Right lobe of liver (tissue), 6 donors: ENCODE results near the gene AIMP1. TPM values are rescaled to one million over a fixed set of nuclear protein-coding genes. Genes with fewer than 3 reads are reported as not detected.
A peak's percentile ranks its signal among the peaks of the same experiment; 100 is the strongest.

ENCODE experiments used
- ATAC-seq, 4 donors: fragments of 200-7000 bp; cut with Tn5 transposase; one replicate each; pipeline ENCODE4 v1.9.1; 2020; ENCODE audit warnings: mild to moderate bottlenecking in 4 of 4, moderate library complexity in 4 of 4
- DNase-seq, 3 donors: peaks; one replicate each; pipeline ENCODE4 v3.0.0-alpha.2; 2020
- H3K27ac ChIP-seq, 3 donors: fragments of 200-600 bp; one replicate each; pipeline ENCODE4 v1.8.0; 2022
- H3K27me3 ChIP-seq, 2 donors: fragments of 200-600 bp; one replicate each; pipeline ENCODE4 v1.8.0; 2022
- H3K36me3 ChIP-seq, 4 donors: fragments of 200-600 bp; sonication (generic) in 1 of 4; one replicate each; pipeline versions ENCODE4 v1.5.1 to v1.8.0; 2017 to 2022; ENCODE audit warnings: control low read depth in 1 of 4
- H3K4me1 ChIP-seq, 4 donors: fragments of 200-600 bp; sonication (generic) in 1 of 4; one replicate each; pipeline versions ENCODE4 v1.5.1 to v1.8.0; 2017 to 2022; ENCODE audit warnings: control low read depth in 1 of 4
- H3K4me3 ChIP-seq, 3 donors: fragments of 200-600 bp; one replicate each; pipeline ENCODE4 v1.8.0; 2022
- H3K9me3 ChIP-seq, 4 donors: fragments of 200-600 bp; sonication (generic) in 1 of 4; one replicate each; pipeline versions ENCODE4 v1.5.1 to v1.8.0; 2017 to 2022; ENCODE audit warnings: control low read depth in 1 of 4
- CTCF ChIP-seq, 4 donors: fragments of 200-600 bp in 3 of 4; fragments of 450-650 bp in 1 of 4; IDR thresholded peaks; one replicate each; pipeline versions ENCODE4 v1.5.1 to v1.8.0; 2016 to 2022; ENCODE audit warnings: antibody characterized with exemption in 4 of 4, mild to moderate bottlenecking in 2 of 4
- POLR2A ChIP-seq: fragments of 450-650 bp; IDR thresholded peaks from one replicate; pipeline ENCODE4 v1.6.1; 2017; ENCODE audit warnings: antibody characterized with exemption, mild to moderate bottlenecking
- WGBS: methylation state at CpG from one replicate; pipeline ENCODE4 v1.1.6; 2018; ENCODE audit warnings: low coverage, low lambda C conversion rate; ENCODE audit not compliant: insufficient coverage; ENCODE audit errors: missing lambda C conversion rate; 5-methylcytosine and 5-hydroxymethylcytosine counted together
- intact Hi-C, 2 donors: fragments of 100-400 bp; cut with DNase I; formaldehyde crosslinking; loops; one replicate each; pipeline versions ENCODE4 v1.11.2 to v1.14.1; 2022
- total RNA-seq, 6 experiments: library from RNA; depleted of rRNA in 2 of 6; stranded (reverse); fragments of >200 nt in 2 of 6; fragmentation: NEBNext Ultra II Directional in 3 of 6; extraction: Animal tissue kit (Norgen Biotek cat#: 25700) in 3 of 6; gene quantifications; one replicate each; pipeline versions ENCODE4 v1.1.0 to v1.2.4, GENCODE V29; 2016 to 2023
- donor health status: DM: no; HTN: yes; CAD: no.
- donor health status: DM: no; HTN: no; CAD: no.
- donor health status: DM: no; HTN: no; CAD: no.
- donor health status: DM: no; HTN: yes; CAD: no.
- donor health status: DM: no; HTN: yes; CAD: no.

AIMP1 gene
- total RNA-seq, 6 experiments from 2014 or later, result 15.0 to 21.2 (median 16.7) TPM

DNA sequence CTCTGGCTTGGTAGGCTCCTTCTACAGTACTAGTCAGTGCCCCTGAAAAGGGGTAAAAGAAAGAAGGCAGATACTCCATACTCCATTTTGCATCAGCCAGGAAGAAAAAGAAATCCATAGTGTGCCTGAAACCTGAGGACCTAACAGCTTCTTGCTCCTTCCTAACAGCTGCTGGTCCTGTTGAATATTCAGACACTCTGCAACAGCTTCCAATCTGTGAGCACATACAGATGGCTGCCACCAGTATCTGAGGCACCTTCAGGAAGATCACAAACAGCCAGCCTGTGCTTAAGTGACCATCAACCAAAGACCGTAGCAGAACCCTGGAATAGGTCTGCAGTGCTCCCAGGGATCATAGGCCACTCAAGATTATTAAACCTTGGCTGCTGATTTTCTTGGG, 47.9 kb downstream of the AIMP1 start:
- Histone ChIP-seq H3K4me1 (no peaks in the 10 kb centered on the region), H3K27me3 (peaks cover 0 to 2% of the 10 kb centered on the region in 2 donors), H3K4me3 (no peak overlapping the region), H3K9me3 (no peaks in the 10 kb centered on the region), H3K36me3 (no peaks in the 10 kb centered on the region), H3K27ac (no peak overlapping the region)
- DNase-seq (no peak), ATAC-seq (no peak)
- intact Hi-C loops, result no loop called here
- WGBS, result 100% methylated on average over 1 of the region's 1 CpG
- TF ChIP-seq POLR2A, result no peak
- TF ChIP-seq CTCF (IDR thresholded peaks at IDR 0.05), result no peak

- H3K9me3 ChIP-seq, result no peaks in the 10 kb centered on the region
- no peaks in the 10 kb centered on the region for H3K4me1 ChIP-seq
- ATAC-seq (peak; percentile 30 to 98 (median 54)), DNase-seq (no peak)
- no peak overlapping the region for H3K27ac ChIP-seq
- H3K27me3 ChIP-seq, result peaks cover 0 to 2% of the 10 kb centered on the region in 2 donors
- H3K36me3 ChIP-seq, result no peaks in the 10 kb centered on the region
- intact Hi-C loops, result no loop called here
- no CpG with 5 or more reads among the region's 1 CpG for WGBS
- TF ChIP-seq POLR2A, result no peak
- no peak for TF ChIP-seq CTCF (IDR thresholded peaks at IDR 0.05)
- H3K4me3 ChIP-seq, result no peak overlapping the region
These were observed 49.3 kb downstream of the AIMP1 start for GRCh38 chr4:106365613-106366012.

DNA sequence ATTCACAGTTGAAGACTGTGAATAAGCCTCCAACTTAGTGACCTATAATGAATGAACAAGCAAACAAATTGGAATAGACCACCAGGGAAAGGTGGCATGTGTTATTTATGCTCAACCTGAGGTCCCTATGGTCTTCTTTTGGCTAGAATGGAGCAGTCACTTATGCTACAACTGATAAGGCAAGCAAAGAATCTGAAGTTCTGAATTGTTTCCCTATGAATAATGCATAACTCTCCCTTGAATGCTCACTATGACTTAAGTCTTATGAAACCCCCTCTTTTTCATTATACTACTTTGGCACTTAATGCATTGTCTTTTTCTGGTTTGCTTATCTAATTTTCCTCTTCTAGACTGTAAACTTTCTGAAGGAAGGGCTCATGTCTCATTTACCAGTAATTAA, 49.7 kb downstream of the AIMP1 start:
- ATAC-seq, result no peak
- TF ChIP-seq CTCF (IDR thresholded peaks at IDR 0.05), result no peak
- no peak for TF ChIP-seq POLR2A
- intact Hi-C loops, result no loop called here
- Histone ChIP-seq H3K4me3 (no peak overlapping the region), H3K4me1 (no peaks in the 10 kb centered on the region), H3K27me3 (peaks cover 0 to 2% of the 10 kb centered on the region in 2 donors), H3K27ac (no peak overlapping the region), H3K9me3 (no peaks in the 10 kb centered on the region), H3K36me3 (no peaks in the 10 kb centered on the region)
- no peak for DNase-seq

DNA sequence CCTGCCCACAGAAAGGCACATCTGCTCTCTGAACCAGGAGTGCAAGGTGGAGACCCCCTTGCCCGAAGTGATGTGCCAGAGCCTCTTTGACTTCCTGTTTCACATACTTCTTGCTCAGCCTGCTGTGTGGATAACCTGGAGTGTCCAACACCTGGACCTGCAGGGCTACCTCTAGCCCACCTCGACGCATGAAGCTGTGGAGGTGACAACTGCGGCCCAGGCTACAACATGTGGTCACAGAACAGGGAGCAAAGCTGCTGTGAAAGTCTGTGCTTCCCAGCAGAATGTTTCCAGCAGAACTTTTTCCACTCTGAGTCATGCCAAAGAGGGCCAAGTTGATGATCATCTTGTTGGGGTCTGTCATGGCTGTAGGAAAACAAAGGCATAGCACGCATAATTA, 50.7 kb downstream of the AIMP1 start:
- 55% methylated on average over 2 of the region's 5 CpGs for WGBS
- no peak for TF ChIP-seq CTCF (IDR thresholded peaks at IDR 0.05)
- TF ChIP-seq POLR2A, result no peak
- H3K4me3 ChIP-seq, result no peak overlapping the region
- intact Hi-C loops, result no loop called here
- H3K27ac ChIP-seq, result no peak overlapping the region
- no peaks in the 10 kb centered on the region for H3K9me3 ChIP-seq
- peaks cover 0 to 2% of the 10 kb centered on the region in 2 donors for H3K27me3 ChIP-seq
- H3K36me3 ChIP-seq, result no peaks in the 10 kb centered on the region
- no peak for DNase-seq
- no peaks in the 10 kb centered on the region for H3K4me1 ChIP-seq
- ATAC-seq, result no peak

GRCh38 chr4:106368678-106369077, 52.3 kb downstream of the AIMP1 start, which contains the start of gene GIMD1:
Gene GIMD1 (minus strand): TSS chr4:106368778. CDS start chr4:106367435, 1,343 bp downstream.
- no peaks in the 10 kb centered on the region for H3K4me1 ChIP-seq
- no peak within 1 kb of the TSS for H3K27ac ChIP-seq
- H3K27me3 ChIP-seq, result peaks cover 0 to 2% of the 10 kb centered on the region in 2 donors
- WGBS, result 62% methylated on average over 5 of the region's 5 CpGs
- DNase-seq (no peak), ATAC-seq (no peak)
- intact Hi-C loops, result no loop called here
- TF ChIP-seq POLR2A, result no peak
- no peak for TF ChIP-seq CTCF (IDR thresholded peaks at IDR 0.05)
- no peaks in the 10 kb centered on the region for H3K9me3 ChIP-seq
- H3K4me3 ChIP-seq, result no peak within 1 kb of the TSS
- no peaks in the 10 kb centered on the region for H3K36me3 ChIP-seq
